SU-DHL-6 (cell line): Measurements from ENCODE around the gene FAU.

Source experiments
- H2AFZ ChIP-seq: fragments of 200-600 bp; sonication (generic); 2 replicates; pipeline ENCODE4 v1.6.1; 2014; ENCODE audit warnings: low read depth, mild to moderate bottlenecking, moderate library complexity, mixed read lengths, antibody characterized with exemption, low read length; ENCODE audit not compliant: severe bottlenecking
- H3F3A ChIP-seq: fragments of 200-600 bp; shearing (Covaris generic); 2 replicates; pipeline ENCODE4 v1.6.0; 2016; ENCODE audit warnings: antibody characterized with exemption, mild to moderate bottlenecking; ENCODE audit not compliant: insufficient read depth
- H3K27ac ChIP-seq: fragments of 200-600 bp; sonication (generic); 2 replicates; pipeline ENCODE4 v1.5.1; 2016; ENCODE audit warnings: low read depth, mild to moderate bottlenecking, low read length, moderate library complexity, mixed read lengths
- H3K27me3 ChIP-seq: fragments of 200-600 bp; sonication (generic), shearing (Covaris generic); 2 replicates; pipeline ENCODE4 v1.6.0; 2014; ENCODE audit warnings: mild to moderate bottlenecking, low read length
- H3K36me3 ChIP-seq: fragments of 200-600 bp; sonication (generic); 2 replicates; pipeline ENCODE4 v1.6.1; 2014; ENCODE audit warnings: mild to moderate bottlenecking, low read length, mixed read lengths
- H3K4me2 ChIP-seq: fragments of 300-600, 200-600 bp; shearing (Covaris generic), sonication (generic); 2 replicates; pipeline ENCODE4 v1.6.0; 2014; ENCODE audit warnings: low read length, low read depth, mild to moderate bottlenecking; ENCODE audit not compliant: poor library complexity, severe bottlenecking
- H3K4me3 ChIP-seq: fragments of 200-600 bp; sonication (generic); 2 replicates; pipeline ENCODE4 v1.5.1; 2014; ENCODE audit warnings: antibody characterized with exemption, low read length, mild to moderate bottlenecking, mixed read lengths; ENCODE audit not compliant: insufficient read depth, poor library complexity, severe bottlenecking
- H3K79me2 ChIP-seq: fragments of 200-600 bp; sonication (generic); 2 replicates; pipeline ENCODE4 v1.6.1; 2014; ENCODE audit warnings: mild to moderate bottlenecking, low read length, moderate library complexity; ENCODE audit not compliant: insufficient read depth
- H3K9ac ChIP-seq: fragments of 200-600 bp; sonication (generic); 2 replicates; pipeline ENCODE4 v1.7.0; 2014; ENCODE audit warnings: mild to moderate bottlenecking, low read length
- H3K9me2 ChIP-seq: fragments of 200-600 bp; sonication (generic); replicated peaks from 2 replicates; pipeline ENCODE4 v1.6.1; 2014; ENCODE audit warnings: low read length; ENCODE audit not compliant: insufficient read depth
- H3K9me3 ChIP-seq: fragments of 200-600 bp; sonication (generic); 2 replicates; pipeline ENCODE4 v1.6.1; 2014; ENCODE audit warnings: low read length, mixed read lengths; ENCODE audit not compliant: insufficient read depth
- H4K20me1 ChIP-seq: fragments of 200-600 bp; sonication (generic); 2 replicates; pipeline ENCODE4 v1.6.1; 2014; ENCODE audit warnings: low read depth, mild to moderate bottlenecking, antibody characterized with exemption, low read length, moderate library complexity, mixed read lengths
- CTCF ChIP-seq: fragments of 200-600 bp; sonication (generic); IDR thresholded peaks from one replicate; pipeline ENCODE4 v1.5.1; 2017; ENCODE audit warnings: antibody characterized with exemption, mild to moderate bottlenecking, low read length, moderate library complexity; ENCODE audit not compliant: insufficient read depth, poor library complexity, severe bottlenecking
- EZH2phosphoT487 ChIP-seq: fragments of 200-600 bp; sonication (generic), shearing (Covaris generic); conservative IDR thresholded peaks from 2 replicates; pipeline ENCODE4 v1.6.1; 2018; ENCODE audit warnings: mild to moderate bottlenecking, antibody characterized with exemption, low read length, moderate library complexity, mixed read lengths

FAU gene

GRCh38 chr11:65133724-65134123 is 11.8 kb upstream of the FAU start:
- Histone ChIP-seq H3F3A (peaks cover 43% of the 10 kb centered on the region), H2AFZ (no peak overlapping the region), H3K4me2 (peak overlapping the region; percentile 99), H3K79me2 (peaks cover 25% of the 10 kb centered on the region), H3K36me3 (peaks cover 22% of the 10 kb centered on the region; the same call in 1 of the 2 replicates), H3K27ac (peak overlapping the region; percentile 100), H3K9me2 (no peaks in the 10 kb centered on the region), H3K9ac (peak overlapping the region; percentile 97), H4K20me1 (no peaks in the 10 kb centered on the region), H3K27me3 (no peaks in the 10 kb centered on the region), H3K4me3 (peak overlapping the region; percentile 96), H3K9me3 (no peaks in the 10 kb centered on the region)
- no peak for TF ChIP-seq EZH2phosphoT487
- no peak for TF ChIP-seq CTCF

GRCh38 chr11:65132988-65133700 is 11.2 kb upstream of the FAU start:
- Histone ChIP-seq H3K9ac (peak overlapping the region; percentile 97), H3K36me3 (peaks cover 22% of the 10 kb centered on the region; the same call in 1 of the 2 replicates), H3K4me2 (peak overlapping the region; percentile 99), H3K79me2 (peaks cover 25% of the 10 kb centered on the region), H3K9me2 (no peaks in the 10 kb centered on the region), H3K27ac (peak overlapping the region; percentile 100), H3F3A (peaks cover 47% of the 10 kb centered on the region), H4K20me1 (no peaks in the 10 kb centered on the region), H3K4me3 (peak overlapping the region; percentile 96), H3K27me3 (no peaks in the 10 kb centered on the region), H3K9me3 (no peaks in the 10 kb centered on the region), H2AFZ (no peak overlapping the region)
- TF ChIP-seq EZH2phosphoT487 (no peak), CTCF (no peak)

- Histone ChIP-seq H3K9me3 (no peaks in the 10 kb centered on the region), H3K9me2 (no peaks in the 10 kb centered on the region), H3F3A (peaks cover 49% of the 10 kb centered on the region), H3K27ac (peak overlapping the region; percentile 100), H3K36me3 (peaks cover 22% of the 10 kb centered on the region; the same call in 1 of the 2 replicates), H3K27me3 (no peaks in the 10 kb centered on the region), H3K4me2 (peak overlapping the region; percentile 99), H3K4me3 (peak overlapping the region; percentile 96), H2AFZ (no peak overlapping the region), H4K20me1 (no peaks in the 10 kb centered on the region), H3K79me2 (peaks cover 25% of the 10 kb centered on the region), H3K9ac (peak overlapping the region; percentile 97)
- no peak for TF ChIP-seq EZH2phosphoT487
- no peak for TF ChIP-seq CTCF
These were observed 10.5 kb upstream of the FAU start for GRCh38 chr11:65132238-65132987.
